Neutrophil (primary cell): ENCODE results near the gene RASAL1.

ENCODE experiments used
- H3K27ac ChIP-seq: fragments of 200-600 bp; sonication (generic); 2 replicates; pipeline ENCODE4 v1.5.1; 2016; ENCODE audit warnings: mild to moderate bottlenecking, moderate library complexity
- H3K27me3 ChIP-seq: fragments of 200-600 bp; sonication (generic); 2 replicates; pipeline ENCODE4 v1.6.0; 2016; ENCODE audit warnings: mild to moderate bottlenecking
- H3K36me3 ChIP-seq: fragments of 200-600 bp; sonication (generic); 2 replicates; pipeline ENCODE4 v1.5.1; 2017
- H3K4me1 ChIP-seq, 2 experiments: fragments of 200-600 bp in 1 of 2; sonication (generic) in 1 of 2; 1 replicate in 1 of 2; 2 replicates in 1 of 2; pipeline versions ENCODE4 v1.5.1 to v1.6.1; 2013 to 2016; ENCODE audit warnings: low read depth in 1 of 2, low read length in 1 of 2, mild to moderate bottlenecking in 1 of 2, moderate library complexity in 1 of 2; ENCODE audit not compliant: control insufficient read depth in 1 of 2, insufficient read depth in 1 of 2
- H3K4me3 ChIP-seq, 2 experiments: fragments of 200-600 bp in 1 of 2; sonication (generic) in 1 of 2; 1 replicate in 1 of 2; 2 replicates in 1 of 2; pipeline ENCODE4 v1.5.1; 2013 to 2016; ENCODE audit warnings: low read depth in 1 of 2, low read length in 1 of 2, mild to moderate bottlenecking in 1 of 2, moderate library complexity in 1 of 2
- H3K9me3 ChIP-seq: fragments of 200-600 bp; sonication (generic); 2 replicates; pipeline ENCODE4 v1.5.1; 2016
- CTCF ChIP-seq: fragments of 200-600 bp; sonication (generic); IDR thresholded peaks from 2 replicates; pipeline ENCODE4 v1.5.1; 2016; ENCODE audit warnings: antibody characterized with exemption

The RASAL1 gene

GRCh38 chr12:113109872-113110599 is 25.5 kb downstream of the RASAL1 start:
- H3K36me3 ChIP-seq: no peaks in the 10 kb centered on the region
- no peaks in the 10 kb centered on the region for H3K9me3 ChIP-seq
- no peak overlapping the region for H3K27ac ChIP-seq
- H3K4me1 ChIP-seq: no peaks in the 10 kb centered on the region
- peaks cover 32% of the 10 kb centered on the region for H3K27me3 ChIP-seq
- no peak for TF ChIP-seq CTCF
- H3K4me3 ChIP-seq: no peak overlapping the region

- Histone ChIP-seq H3K4me1 (no peaks in the 10 kb centered on the region), H3K27me3 (peaks cover 39% of the 10 kb centered on the region), H3K9me3 (no peaks in the 10 kb centered on the region), H3K36me3 (no peaks in the 10 kb centered on the region), H3K4me3 (no peak overlapping the region), H3K27ac (no peak overlapping the region)
- no peak for TF ChIP-seq CTCF
Measured at GRCh38 chr12:113109360-113109759, 26.2 kb downstream of the RASAL1 start.

GRCh38 chr12:113108308-113108707 is 27.3 kb downstream of the RASAL1 start:
- Histone ChIP-seq H3K27ac (no peak overlapping the region), H3K4me3 (no peak overlapping the region), H3K4me1 (no peaks in the 10 kb centered on the region), H3K36me3 (no peaks in the 10 kb centered on the region), H3K27me3 (peaks cover 50% of the 10 kb centered on the region), H3K9me3 (no peaks in the 10 kb centered on the region)
- no peak for TF ChIP-seq CTCF

GRCh38 chr12:113106361-113106760 is 29.2 kb downstream of the RASAL1 start:
- H3K27ac ChIP-seq: no peak overlapping the region
- no peaks in the 10 kb centered on the region for H3K4me1 ChIP-seq
- H3K4me3 ChIP-seq: no peak overlapping the region
- no peak for TF ChIP-seq CTCF
- H3K9me3 ChIP-seq: no peaks in the 10 kb centered on the region
- no peaks in the 10 kb centered on the region for H3K36me3 ChIP-seq
- H3K27me3 ChIP-seq: peaks cover 41% of the 10 kb centered on the region

GRCh38 chr12:113105606-113106271 is 29.8 kb downstream of the RASAL1 start:
- no peaks in the 10 kb centered on the region for H3K9me3 ChIP-seq
- no peak overlapping the region for H3K4me3 ChIP-seq
- H3K27me3 ChIP-seq: peaks cover 37% of the 10 kb centered on the region
- no peaks in the 10 kb centered on the region for H3K36me3 ChIP-seq
- TF ChIP-seq CTCF: no peak
- no peaks in the 10 kb centered on the region for H3K4me1 ChIP-seq
- H3K27ac ChIP-seq: no peak overlapping the region
